GDM1 (cell line): Measurements from ENCODE around the gene CACNB4.
"Not testable (repeated sequence)": the region's sequence is repeated elsewhere in the genome, so short reads cannot be mapped to it uniquely, and the experiment has no call there.

Experiments
- DNase-seq: peaks from one replicate; lab custom pipeline; 2025; lab: John Stamatoyannopoulos, UW

The CACNB4 gene

DNA sequence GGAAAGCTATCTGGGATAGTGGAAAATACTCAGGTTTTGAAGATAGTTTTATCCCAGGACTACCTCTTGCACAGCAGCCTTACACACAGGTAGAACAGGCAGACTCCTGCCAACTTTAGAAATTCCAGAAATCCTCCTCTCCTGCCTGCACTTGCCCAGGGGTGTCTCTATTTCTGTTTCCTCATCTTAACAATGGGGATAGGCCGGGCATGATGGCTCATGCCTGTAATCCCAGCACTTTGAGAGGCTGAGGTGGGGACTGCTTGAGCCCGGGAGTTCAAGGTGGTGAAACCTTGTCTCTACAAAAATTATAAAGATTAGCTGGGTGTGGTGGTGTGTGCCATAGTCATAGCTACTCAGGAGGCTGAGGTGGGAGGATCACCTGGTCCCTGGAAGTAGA is 153.7 kb downstream of the CACNB4 start:
- no peak for DNase-seq

DNA sequence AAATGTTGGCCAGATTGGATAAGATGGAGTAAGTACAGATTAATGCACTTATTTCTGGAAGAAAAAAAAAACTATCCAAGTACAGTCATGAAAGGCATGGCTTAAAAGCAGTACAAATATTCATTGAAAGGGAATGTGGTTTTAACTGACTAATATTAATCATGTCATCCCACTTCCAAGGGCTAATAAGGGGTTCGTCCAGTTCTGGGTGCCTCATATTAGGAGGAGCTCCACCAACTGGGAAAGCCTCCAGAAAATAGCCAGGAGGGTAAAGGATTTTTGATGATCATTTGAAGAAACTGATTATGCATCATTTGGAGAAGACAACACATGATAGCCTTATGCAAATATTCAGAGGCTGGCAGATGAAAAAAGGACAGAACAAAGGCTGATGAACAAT is 155.4 kb downstream of the CACNB4 start:
- no peak for DNase-seq

DNA sequence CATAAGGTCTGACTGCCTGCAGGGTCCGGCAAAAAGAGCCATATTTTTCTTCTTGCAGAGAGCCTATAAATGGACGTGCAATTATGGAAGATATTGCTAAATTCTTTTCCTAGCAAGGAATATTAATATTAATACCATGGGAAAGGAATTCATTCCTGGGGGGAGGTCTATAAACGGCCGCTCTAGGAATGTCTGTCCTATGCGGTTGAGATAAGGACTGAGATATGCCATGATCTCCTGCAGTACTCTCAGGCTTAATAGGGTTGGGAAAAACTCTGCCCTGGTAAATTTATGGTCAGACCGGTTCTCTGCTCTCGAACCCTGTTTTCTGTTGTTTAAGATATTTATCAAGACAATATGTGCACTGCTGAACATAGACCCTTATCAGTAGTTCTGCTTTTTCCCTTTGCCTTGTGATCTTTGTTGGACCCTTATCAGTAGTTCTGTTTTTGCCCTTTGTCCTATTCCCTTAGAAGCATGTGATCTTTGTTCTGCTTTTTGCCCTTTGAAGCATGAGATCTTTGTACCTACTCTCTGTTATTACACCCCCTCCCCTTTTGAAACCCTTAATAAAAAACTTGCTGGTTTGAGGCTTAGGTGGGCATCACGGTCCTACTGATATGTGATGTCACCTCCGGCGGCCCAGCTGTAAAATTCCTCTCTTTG is 156.2 kb downstream of the CACNB4 start:
- not testable (repeated sequence) for DNase-seq

- DNase-seq, result no peak
Observed at GRCh38 chr2:151937966-151938365, 160.9 kb downstream of the CACNB4 start.

DNA sequence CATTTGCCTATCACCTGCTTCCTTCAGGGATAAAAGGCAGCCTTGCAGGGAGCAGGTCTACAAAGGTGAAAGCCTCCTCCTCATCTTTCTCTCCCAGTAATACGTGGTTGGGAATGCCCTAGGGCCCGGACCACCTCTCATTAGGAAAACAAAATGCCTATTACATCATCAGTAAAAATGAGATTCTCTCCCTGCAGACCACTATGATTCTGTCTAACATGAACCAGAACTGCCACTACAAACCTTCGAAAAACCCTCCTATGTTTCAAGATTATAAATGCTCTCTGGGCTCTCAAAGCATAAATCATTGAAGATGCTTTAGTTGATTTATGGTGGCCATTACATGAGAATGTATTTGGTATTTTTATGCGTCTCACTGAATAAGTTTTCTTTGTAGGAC is 162.2 kb downstream of the CACNB4 start:
- no peak for DNase-seq

DNA sequence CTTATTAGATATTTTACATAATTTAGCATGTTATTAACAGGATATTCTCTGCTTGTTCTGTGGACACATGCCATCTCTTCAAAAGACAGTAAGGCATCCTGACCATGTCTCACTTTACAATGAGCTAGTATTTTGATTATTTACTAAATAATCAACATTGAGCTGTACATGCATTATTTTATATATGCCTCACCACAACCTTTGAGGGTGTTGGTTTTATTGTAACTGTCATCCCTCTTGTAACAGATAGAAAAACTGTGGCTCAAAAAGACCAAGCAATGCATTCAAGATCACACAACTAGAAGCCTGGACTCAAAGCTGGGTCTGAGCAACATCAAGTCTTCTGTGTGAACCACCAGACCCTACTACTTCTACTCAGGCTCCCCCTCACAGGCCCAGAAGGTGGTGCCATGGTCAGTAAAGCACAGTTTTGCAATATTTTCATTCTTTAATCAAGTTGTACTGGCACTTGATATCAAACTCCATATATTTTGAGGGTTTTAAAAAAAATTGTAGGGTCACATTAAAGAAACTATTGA is 165.5 kb downstream of the CACNB4 start:
- no peak for DNase-seq

DNA sequence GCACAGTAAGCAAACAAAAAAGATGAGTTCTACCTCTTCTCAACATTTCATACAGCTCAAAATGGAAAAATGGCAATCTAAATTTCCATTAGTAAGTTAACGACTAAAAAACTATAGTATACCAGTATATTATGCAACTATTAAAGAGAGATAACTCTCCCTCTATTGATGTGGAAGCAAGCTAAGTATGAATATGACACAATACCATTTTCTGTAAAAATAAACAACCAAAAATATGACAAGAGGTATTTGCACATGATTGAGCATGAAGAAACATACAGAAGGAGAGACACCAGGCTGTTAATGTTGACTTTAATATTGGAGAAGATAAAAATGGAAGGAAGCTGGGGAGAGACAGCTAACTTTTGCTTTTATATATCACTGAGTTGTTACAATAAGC is 167.1 kb downstream of the CACNB4 start:
- no peak for DNase-seq

DNA sequence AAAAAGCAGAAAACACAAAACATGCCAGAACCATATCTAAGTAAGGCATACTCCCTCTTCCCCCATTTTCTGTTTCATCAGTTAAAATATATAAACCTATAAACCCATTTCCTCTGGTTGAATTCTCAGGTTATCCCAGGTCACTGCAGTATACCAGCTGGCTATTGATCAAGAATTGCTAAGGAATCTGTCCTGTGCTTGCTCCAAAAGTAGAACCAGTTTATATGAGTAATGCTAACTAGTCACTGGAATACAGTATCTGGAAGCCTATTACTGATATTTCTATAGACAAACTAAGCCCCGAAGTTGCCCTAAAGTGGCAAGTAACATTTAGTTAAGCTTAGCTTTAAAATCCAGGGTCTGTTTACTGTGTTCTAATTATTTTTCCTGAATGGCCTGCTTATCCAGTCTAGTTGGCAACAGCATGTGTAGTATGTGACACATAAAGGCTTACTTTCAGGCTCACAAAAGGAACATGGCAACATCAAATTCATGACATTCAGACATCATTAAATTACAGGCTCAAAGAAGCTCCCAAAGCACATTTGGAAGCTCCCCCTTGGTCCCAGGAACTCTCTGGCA is 167.7 kb downstream of the CACNB4 start:
- no peak for DNase-seq

DNA sequence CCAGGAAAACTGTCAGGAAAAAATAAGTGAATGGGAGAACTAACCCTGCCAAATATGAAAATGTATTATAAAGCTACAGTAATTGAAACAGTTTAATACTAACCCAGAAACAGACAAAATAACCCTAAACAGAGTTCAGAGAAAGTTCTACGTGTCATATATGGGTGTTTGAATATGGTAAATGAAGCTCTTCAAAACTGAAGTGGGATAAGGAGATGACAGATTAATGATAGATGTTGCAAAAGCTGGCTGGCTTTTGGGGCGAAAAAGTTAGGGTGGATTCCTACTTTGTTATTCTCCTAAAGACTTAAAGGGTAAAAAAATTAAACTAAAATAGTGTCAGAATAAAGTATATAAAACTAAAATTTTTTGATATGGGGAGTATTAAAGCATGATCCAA is 168.8 kb downstream of the CACNB4 start:
- DNase-seq, result no peak

- no peak for DNase-seq
Observed at GRCh38 chr2:151928380-151928779, 170.5 kb downstream of the CACNB4 start.

GRCh38 chr2:151927501-151928221 is 171.2 kb downstream of the CACNB4 start:
- DNase-seq, result no peak

GRCh38 chr2:151922845-151923666 is 175.8 kb downstream of the CACNB4 start:
- no peak for DNase-seq

DNA sequence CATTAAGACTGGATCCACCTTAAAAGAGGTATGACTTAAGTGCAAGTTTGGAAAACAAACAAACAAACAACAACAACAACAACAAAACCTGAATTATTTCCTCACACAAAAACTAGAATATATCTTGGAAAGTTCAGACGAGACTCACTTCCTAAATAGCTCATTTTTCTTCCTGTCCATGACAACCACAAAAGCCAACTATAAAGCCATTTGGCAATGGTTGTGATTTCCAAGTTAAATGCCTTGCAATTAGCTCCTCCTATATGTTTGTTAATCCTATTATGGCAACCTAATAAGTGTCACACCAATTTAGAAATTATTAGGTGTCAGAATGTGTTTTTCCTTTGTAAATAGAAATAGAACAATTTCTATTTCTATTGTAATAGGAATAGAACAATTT is 179.1 kb downstream of the CACNB4 start:
- no peak for DNase-seq

GRCh38 chr2:151918308-151918707 is 180.5 kb downstream of the CACNB4 start:
- peak; percentile 43 for DNase-seq

DNA sequence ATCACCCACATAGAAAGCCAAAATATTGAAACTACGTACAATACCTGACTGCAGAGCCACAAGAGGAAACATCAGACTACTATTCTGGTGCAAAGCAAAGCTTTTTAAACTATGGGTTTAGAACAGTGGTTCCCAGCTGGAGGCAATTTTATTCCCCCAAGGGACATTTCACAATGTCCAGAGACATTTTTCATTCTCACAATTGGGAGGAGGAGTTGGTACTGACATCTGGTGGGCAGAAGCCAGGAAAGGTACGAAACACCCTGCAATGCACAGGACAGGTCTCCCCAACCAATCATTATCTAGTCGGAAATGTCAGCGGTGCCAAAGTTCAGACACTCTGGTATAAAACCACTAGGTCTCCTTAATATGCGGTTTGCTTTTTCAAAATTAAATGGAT is 182.2 kb downstream of the CACNB4 start:
- no peak for DNase-seq

DNA sequence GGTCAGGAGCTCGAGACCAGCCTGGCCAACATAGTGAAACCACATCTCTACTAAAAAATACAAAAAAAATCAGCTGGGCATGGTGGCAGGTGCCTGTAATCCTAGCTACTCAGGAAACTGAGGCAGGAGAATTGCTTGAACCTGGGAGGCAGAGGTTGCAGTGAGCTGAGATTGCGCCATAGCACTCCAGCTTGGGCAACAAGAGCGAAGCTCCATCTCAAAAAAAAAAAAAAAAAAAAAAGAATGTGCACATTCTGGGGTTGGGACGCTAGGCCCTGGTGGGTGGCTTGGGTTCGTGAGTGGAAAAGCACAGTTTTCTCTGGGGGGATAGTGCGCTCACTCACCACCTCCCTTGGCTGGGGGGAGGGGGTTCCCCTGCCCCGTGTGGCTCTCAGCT is 183.2 kb downstream of the CACNB4 start:
- DNase-seq, result not testable (repeated sequence)

DNA sequence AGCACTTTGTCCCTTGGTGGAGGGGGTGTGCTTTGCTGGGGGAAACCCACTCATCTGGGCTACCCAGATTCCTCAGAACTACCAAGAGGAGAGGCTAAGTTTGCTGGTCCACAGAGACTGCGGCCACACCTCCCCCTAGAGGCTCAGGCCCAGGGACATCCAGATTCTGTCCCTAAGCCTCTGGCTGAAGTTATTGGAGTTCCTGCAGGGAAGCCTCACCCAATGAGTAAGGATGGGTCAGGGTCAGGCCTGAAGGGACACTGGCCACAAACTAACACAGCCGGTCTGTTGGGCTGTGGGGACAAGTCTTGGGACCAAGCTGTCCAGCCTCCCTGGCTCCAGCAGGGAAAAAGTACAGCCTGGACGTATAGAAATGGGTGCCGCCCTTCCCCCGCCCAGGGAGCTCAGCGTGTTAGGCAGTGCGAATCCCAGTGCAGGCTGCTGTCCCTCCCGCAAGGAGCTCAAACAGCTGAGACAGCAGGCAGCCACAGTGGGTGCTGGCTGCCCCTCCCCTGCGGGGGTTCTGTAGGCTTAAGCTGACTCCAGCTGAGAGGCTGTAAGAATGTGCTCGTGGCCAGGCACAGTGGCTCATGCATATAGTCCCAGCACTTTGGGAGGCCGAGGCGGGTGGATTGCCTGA is 183.7 kb downstream of the CACNB4 start:
- no peak for DNase-seq

GRCh38 chr2:151908204-151908882 is 190.5 kb downstream of the CACNB4 start:
- DNase-seq, result no peak

DNA sequence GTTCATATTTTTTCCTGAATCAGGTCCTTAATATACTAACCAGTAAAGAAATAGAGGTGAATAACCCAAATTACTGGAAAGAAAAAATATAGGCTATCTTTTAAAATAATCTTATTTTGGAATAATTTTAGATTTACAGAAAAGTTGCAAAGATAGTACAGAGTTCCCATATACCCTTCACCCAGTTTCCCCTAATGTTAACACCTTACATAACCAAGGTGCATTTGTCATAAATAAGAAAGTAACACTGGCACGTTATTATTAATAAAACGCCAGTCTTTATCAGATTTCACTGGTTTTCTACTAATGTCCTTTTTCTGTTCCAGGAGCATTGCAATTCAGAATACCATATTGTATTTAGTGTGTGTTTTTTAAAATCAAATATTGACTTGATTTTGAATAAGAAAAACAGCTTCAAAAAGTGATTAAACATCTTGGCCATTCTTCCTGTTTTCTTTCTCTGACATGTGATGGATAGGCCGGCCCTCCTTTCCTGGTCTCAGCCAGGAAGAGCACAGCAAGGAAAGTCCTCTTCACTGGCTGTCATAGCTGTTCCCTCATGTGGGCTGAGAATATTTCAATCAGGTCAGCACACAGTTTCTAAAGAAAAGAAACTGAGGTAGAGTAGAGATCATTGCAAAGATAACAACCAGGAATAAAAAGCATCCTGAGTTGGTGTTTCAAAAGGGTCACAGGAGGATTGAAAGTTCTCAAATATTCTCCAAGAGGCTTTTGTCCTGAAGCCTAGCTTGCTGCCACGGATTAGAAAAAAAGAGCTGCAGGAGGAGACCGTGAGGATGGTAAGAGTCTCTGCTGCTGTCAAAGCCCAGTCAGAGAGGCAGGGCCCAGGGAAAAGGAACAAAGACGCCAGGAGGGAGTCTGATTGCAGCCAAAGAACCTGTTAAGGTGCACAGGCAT is 191.3 kb downstream of the CACNB4 start:
- DNase-seq, result no peak

DNA sequence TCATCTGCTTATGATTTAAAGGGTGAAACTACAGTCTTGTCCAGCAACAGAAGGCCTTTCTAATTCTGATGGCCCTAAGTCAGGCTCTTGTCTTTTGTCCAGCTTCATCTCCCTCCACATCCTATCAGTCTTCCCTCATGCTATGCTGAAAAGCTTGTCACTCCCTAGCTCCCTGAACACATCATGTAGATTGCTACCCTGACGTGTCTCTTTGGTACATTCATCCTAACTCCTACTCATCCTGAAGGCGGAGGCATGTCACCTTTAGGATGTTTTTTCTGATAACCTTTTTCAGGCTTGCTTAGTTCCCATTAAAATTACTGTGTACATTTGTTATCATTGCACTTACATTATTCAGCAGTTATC is 192.2 kb downstream of the CACNB4 start:
- no peak for DNase-seq
